ENCODE data around the gene SLC19A3.

DNA sequence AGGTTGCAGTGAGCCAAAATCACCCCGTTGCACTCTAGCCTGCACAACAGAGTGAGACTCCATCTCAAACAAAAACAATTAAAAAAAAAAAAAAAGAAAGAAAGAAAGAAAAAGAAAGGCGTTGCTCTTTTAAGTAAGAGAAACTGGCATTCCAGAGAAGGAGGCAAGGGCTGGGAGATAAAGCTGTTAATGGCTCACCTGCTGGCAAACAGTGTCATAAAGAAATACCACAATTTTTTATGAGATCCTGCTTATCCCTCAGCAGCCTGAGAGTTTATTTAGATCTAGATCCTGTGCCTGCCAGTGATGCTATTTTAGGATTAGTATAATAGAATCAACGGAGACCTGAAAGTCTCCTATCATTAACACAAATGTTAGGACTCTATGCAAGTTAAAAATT, 16.3 kb downstream of the SLC19A3 start:
- TF ChIP-seq, protein P1, sequence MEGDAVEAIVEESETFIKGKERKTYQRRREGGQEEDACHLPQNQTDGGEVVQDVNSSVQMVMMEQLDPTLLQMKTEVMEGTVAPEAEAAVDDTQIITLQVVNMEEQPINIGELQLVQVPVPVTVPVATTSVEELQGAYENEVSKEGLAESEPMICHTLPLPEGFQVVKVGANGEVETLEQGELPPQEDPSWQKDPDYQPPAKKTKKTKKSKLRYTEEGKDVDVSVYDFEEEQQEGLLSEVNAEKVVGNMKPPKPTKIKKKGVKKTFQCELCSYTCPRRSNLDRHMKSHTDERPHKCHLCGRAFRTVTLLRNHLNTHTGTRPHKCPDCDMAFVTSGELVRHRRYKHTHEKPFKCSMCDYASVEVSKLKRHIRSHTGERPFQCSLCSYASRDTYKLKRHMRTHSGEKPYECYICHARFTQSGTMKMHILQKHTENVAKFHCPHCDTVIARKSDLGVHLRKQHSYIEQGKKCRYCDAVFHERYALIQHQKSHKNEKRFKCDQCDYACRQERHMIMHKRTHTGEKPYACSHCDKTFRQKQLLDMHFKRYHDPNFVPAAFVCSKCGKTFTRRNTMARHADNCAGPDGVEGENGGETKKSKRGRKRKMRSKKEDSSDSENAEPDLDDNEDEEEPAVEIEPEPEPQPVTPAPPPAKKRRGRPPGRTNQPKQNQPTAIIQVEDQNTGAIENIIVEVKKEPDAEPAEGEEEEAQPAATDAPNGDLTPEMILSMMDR (IDR thresholded peaks at IDR 0.05; ENCODE audit: low read depth, low read length, poor library complexity, severe bottlenecking) = no peak
- TF ChIP-seq EZH2phosphoT487 (IDR thresholded peaks at IDR 0.05; ENCODE audit: borderline replicate concordance, low read length) = no peak

All from DOHH2 (cell line).